Coronary artery (tissue), 2 donors: Measurements from ENCODE around the gene FAM20C.

Experiments
- DNase-seq: peaks from one replicate; pipeline ENCODE4 v3.0.0-alpha.2; 2017; ENCODE audit warnings: low spot score
- H3K27ac ChIP-seq, 2 donors: fragments of 200-600 bp; sonication (generic); one replicate each; pipeline ENCODE4 v1.5.1; 2016 to 2019
- H3K4me3 ChIP-seq: fragments of 200-600 bp; sonication (generic); 2 replicates; pipeline ENCODE4 v1.5.1; 2016; ENCODE audit warnings: mild to moderate bottlenecking, moderate library complexity
- TF ChIP-seq, protein P1 (sequence below): fragments of 200-600 bp; sonication (generic); IDR thresholded peaks from one replicate; pipeline ENCODE4 v1.5.1; 2019; ENCODE audit warnings: antibody characterized with exemption

FAM20C gene

DNA sequence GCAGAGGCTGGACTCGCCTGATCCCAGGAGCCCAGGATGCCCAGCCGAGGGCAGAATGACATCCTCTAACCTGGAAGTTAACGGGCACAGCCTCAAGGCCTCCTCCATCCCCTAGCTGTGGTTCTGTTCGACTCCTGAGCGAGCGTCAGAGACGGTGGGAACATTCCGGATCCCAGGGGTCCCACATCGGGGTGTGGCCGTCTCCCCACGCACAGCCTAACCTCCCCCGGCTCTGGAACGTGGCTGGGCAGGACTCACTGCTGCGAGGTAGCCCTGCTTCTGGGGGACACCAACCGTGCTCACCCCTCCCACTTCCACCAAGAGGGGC, 106.0 kb downstream of the FAM20C start:
- no peak for DNase-seq
- TF ChIP-seq, protein P1, sequence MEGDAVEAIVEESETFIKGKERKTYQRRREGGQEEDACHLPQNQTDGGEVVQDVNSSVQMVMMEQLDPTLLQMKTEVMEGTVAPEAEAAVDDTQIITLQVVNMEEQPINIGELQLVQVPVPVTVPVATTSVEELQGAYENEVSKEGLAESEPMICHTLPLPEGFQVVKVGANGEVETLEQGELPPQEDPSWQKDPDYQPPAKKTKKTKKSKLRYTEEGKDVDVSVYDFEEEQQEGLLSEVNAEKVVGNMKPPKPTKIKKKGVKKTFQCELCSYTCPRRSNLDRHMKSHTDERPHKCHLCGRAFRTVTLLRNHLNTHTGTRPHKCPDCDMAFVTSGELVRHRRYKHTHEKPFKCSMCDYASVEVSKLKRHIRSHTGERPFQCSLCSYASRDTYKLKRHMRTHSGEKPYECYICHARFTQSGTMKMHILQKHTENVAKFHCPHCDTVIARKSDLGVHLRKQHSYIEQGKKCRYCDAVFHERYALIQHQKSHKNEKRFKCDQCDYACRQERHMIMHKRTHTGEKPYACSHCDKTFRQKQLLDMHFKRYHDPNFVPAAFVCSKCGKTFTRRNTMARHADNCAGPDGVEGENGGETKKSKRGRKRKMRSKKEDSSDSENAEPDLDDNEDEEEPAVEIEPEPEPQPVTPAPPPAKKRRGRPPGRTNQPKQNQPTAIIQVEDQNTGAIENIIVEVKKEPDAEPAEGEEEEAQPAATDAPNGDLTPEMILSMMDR = no peak
- H3K4me3 ChIP-seq = no peak overlapping the region
- no peak overlapping the region for H3K27ac ChIP-seq

DNA sequence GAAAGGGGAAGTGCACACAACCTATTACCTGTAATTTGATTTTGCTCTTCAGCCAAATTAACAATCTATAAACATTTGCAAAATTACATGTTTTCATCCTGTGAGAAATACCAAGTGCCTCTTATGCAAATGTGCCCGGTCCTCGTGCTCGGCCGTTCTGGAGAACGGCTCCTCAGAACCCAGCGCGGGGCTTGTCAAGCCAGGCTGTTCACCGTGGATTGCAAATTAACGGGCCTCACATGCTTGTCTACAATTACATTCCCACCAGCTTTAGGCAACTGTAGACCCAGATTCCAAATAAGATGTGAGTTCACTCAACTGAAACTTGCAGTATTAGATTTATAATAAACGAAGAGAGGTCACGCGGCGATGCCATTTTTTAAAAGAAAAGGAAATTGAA, 106.4 kb downstream of the FAM20C start:
- no peak overlapping the region for H3K27ac ChIP-seq
- DNase-seq = no peak
- H3K4me3 ChIP-seq = no peak overlapping the region
- TF ChIP-seq, protein P1 = no peak

DNA sequence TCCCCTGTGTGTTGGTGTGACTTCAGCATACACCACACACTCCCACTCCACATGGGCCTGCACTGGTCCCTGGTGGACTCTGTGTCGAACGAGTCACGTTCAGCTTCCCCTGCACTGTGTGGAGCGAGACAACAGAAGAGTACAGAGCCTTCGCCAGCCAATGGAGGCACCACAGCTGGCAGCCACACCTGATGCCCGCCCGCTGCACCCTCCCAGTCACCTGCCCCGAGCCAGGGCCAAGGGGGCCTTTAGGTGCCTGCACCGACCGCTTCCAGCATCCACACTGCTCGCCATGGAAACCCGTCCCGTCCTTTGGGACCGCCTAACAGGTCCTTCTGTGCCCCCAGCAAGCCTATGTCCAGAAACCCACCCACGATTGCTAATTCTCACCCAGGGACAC, 106.8 kb downstream of the FAM20C start:
- Histone ChIP-seq H3K27ac (no peak overlapping the region), H3K4me3 (no peak overlapping the region)
- TF ChIP-seq, protein P1 = no peak
- DNase-seq = no peak

DNA sequence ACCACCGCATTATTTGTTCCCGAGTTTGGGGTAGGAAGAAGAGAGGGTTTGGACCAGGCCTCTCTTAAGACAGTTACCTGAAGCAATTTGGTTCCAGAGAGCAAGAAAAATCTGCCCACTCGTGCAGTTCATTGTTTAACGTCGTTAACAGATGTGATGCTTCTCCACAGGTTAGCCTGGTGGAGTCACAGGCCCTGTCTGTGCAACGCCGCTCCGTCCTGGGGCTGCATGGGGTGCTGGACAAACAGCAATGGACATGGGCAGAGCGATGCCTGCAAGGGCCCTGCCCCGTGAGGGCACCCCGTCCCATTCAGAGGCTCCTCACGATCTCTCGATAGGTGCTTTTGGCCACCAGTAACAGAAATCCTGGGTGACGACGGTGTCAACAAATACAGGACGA, 107.3 kb downstream of the FAM20C start:
- TF ChIP-seq, protein P1 = no peak
- DNase-seq = no peak
- Histone ChIP-seq H3K27ac (no peak overlapping the region), H3K4me3 (no peak overlapping the region)

DNA sequence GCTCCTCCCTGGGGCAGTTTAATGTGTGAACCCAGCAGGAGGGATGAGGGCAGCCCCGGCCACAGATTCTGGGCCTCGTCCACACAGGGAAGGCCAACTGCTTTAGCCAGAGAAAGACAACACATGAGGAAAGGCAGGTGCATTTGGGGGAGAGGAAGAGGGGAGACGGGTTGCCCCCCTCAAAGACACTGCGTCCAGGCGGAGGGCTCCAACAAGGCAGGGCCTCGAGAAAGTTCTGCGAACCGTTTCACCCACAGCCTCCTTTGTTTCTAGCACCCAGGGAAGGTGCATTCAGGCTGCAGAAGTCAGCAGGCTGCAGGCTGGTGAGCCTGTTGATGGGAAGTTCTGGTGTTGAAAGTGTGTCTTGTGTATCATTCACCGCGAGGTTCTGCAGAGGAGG, 107.7 kb downstream of the FAM20C start:
- no peak overlapping the region for H3K4me3 ChIP-seq
- TF ChIP-seq, protein P1 = no peak
- H3K27ac ChIP-seq = no peak overlapping the region
- DNase-seq = no peak

DNA sequence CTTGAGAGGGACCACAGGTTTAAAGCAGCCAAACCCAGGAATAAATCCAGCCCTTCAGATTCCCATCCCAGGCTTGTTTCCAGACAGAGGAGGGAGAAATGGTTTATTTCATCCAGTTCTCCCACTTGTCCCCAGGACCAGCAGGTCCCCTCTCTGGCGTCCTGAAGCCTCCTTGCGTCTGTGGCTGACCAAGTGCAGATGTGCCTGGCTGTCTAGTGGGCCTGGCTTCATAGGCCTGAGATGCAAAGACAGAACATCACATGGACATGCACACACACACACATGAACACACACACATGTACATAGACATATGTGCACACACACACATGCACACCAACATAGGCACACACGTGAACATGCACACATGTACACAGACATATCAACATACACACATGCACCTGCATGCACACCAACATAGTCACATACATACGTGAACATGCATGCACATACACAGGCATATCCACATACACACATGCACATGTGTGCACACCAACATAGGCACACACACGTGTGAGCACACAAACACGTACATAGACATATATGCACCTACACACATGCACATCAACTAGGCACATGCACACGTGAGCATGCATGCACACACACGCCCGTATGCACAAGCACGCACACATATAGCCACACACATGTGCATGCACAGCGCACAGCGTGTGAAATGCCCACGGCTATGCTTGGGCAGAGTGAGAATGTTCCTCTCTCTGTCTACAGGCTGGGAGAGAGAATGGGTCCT, 108.3 kb downstream of the FAM20C start:
- Histone ChIP-seq H3K27ac (no peak overlapping the region), H3K4me3 (no peak overlapping the region)
- TF ChIP-seq, protein P1 = no peak
- DNase-seq = no peak

DNA sequence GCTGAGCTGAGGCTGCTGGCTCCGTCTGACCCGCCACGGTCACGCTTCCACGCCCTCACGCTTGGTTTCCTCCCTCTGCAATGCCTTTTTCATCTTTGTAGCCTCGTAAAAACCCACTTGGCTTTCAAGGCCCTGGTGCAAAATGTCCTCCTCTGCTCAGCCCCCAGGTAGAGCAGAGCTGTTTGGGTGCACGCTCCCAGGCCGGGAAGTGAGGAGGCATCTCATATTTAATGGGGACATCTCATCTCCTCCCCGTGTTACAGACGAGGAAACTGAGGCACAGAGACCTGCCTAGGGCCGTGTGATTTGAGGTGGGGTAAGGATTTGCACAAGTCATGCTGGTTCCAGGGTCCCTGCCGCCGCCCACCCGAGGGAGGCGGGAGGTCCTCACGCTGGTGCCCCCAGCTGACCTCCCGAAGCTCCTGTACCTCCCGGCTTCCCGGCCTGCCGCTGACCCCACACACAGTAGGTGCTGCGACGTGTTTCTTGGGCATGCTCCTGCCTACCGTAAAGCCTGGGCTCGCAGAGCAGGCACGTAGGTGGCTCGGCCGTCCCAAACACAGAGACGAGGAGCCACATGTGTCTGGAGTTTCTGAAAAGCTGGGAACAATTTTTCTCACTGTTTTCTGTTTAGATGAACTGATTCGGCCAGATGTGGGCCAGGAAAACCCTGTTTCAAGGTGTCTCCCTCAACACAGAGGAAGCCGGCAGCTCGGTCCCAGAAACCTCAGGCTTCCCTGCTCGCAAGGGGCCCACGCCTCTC, 109.1 kb downstream of the FAM20C start:
- no peak for DNase-seq
- TF ChIP-seq, protein P1 = no peak
- H3K27ac ChIP-seq = no peak overlapping the region
- no peak overlapping the region for H3K4me3 ChIP-seq
